Urinary bladder (tissue), 4 donors: ENCODE data around the gene NSRP1. TPM values are rescaled to one million over a fixed set of nuclear protein-coding genes. Genes with fewer than 3 reads are reported as not detected.
"Not testable (repeated sequence)": the region's sequence is repeated elsewhere in the genome, so short reads cannot be mapped to it uniquely, and the experiment has no call there.

ENCODE experiments used
- DNase-seq: peaks from one replicate; pipeline ENCODE4 v3.0.0-alpha.2; 2015; ENCODE audit errors: extremely low spot score
- H3K27ac ChIP-seq: one replicate; pipeline ENCODE4 v1.5.1; 2013; ENCODE audit warnings: low read depth, mild to moderate bottlenecking, moderate library complexity
- H3K36me3 ChIP-seq: one replicate; pipeline ENCODE4 v1.6.1; 2013; ENCODE audit warnings: mild to moderate bottlenecking, moderate library complexity; ENCODE audit not compliant: insufficient read depth
- H3K4me1 ChIP-seq: one replicate; pipeline ENCODE4 v1.6.1; 2013; ENCODE audit warnings: mild to moderate bottlenecking, moderate library complexity; ENCODE audit not compliant: insufficient read depth
- H3K4me3 ChIP-seq: one replicate; pipeline ENCODE4 v1.5.1; 2013; ENCODE audit warnings: low read depth, low read length
- WGBS: extraction: QIAGEN DNeasy Blood & Tissue Kit; methylation state at CpG from one replicate; pipeline ENCODE4 v1.1.7; 2013; 5-methylcytosine and 5-hydroxymethylcytosine counted together
- polyA plus RNA-seq: library from polyadenylated mRNA; stranded (reverse); fragments of 200-250 nt; gene quantifications from one replicate; pipeline ENCODE4 v1.2.3, GENCODE V29; 2013
- total RNA-seq: library from RNA; depleted of rRNA; stranded (reverse); fragments of >200 nt; gene quantifications from one replicate; pipeline ENCODE4 v1.2.3, GENCODE V29; 2014
- donor health status: healthy with polysubstance abuse.
- donor health status: healthy.

NSRP1 gene
- total and polyA plus RNA-seq, 2 donors = 29.5 to 30.9 TPM

DNA sequence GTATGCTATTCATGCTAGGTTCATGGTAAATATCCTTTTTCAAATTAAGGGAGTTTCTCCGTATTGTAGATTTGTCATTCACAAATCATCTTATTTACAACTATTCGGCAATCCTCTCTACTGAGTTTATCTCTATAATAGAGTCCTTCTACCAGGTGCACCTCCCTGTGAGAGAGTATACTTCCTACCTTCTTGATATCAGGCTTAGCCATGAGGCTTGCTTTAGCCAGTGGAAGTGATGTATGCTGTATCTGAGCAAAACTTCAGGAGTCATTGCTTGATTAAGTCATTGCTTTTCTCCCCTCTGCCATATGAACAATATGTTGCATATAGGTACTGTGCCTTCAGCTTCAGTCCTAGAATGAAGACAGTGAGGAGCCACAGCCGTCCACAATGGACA lies 20.5 kb downstream of the NSRP1 start:
- 88% methylated on average over 3 of the region's 3 CpGs for WGBS

DNA sequence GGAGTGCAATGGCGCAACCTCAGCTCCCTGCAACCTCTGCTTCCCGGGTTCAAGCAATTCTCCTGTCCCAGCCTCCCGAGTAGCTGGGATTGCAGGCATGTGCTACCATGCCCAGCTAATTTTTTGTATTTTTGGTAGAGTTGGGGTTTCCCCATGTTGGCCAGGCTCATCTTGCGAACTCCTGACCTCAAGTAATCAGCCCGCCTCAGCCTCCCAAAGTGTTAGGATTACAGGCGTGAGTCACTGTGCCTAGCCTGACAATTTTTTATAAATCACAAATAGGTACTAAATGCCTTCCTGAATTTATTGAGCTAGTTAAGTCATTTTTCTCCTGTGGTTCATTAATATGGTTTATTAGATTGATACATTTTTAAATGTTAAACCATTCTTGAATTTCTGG lies 31.2 kb downstream of the NSRP1 start:
- H3K4me1 ChIP-seq, H3K4me3 ChIP-seq, DNase-seq, H3K36me3 ChIP-seq, H3K27ac ChIP-seq: not testable (repeated sequence)
- 94% methylated on average over 6 of the region's 6 CpGs for WGBS

More for the DNA sequence above, 20.5 kb downstream of the NSRP1 start:
- Histone ChIP-seq H3K27ac (no peak overlapping the region), H3K4me3 (no peak overlapping the region), H3K4me1 (no peaks in the 10 kb centered on the region), H3K36me3 (peaks cover 6% of the 10 kb centered on the region)
- no peak for DNase-seq

DNA sequence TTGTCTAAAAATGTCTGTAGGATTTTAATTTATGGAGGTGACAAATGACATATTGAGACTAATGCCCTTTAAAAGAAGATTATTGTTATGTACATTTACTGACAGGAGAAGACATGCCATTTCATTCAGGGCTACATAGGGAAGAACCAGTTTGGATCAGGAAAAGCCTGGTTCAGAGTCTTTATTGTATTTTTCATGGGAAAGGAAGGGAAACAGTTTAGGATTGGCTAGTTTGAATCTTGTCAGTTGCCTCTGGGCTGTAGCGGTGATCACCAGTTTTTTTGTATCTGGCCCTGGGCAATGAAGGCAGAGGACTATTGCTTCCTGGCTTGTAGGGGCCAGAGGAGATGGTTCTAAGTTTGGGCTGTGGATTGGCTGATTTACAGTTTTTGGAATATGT lies 31.8 kb downstream of the NSRP1 start:
- DNase-seq = no peak
- H3K36me3 ChIP-seq = no peaks in the 10 kb centered on the region
- no peak overlapping the region for H3K4me3 ChIP-seq
- H3K27ac ChIP-seq = no peak overlapping the region
- H3K4me1 ChIP-seq = no peaks in the 10 kb centered on the region
- WGBS = 97% methylated on average over 1 of the region's 1 CpG

DNA sequence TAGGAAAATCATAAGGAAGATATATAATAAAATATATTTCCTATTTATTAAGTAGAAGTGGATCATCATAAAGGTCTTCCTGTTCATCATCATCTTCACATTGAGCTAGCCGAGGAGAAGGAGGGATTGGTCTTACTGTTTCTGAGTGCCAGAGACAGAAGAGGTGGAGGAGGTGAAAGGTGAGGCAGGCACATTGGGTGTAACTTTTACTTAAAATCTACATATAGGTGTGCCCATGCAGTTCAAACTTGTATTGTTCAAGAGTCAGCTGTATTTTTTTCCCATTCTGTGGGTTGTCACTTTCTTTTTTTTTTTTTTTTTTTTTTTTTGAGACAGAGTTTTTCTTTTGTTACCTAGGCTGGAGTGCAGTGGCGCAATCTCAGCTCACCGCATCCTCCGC lies 34.9 kb downstream of the NSRP1 start:
- 97% methylated on average over 4 of the region's 4 CpGs for WGBS
- Histone ChIP-seq H3K27ac (no peak overlapping the region), H3K36me3 (no peaks in the 10 kb centered on the region), H3K4me1 (no peaks in the 10 kb centered on the region), H3K4me3 (no peak overlapping the region)
- no peak for DNase-seq

GRCh38 chr17:30153463-30153862 lies 36.8 kb downstream of the NSRP1 start:
- Histone ChIP-seq H3K4me1 (no peaks in the 10 kb centered on the region), H3K4me3 (no peak overlapping the region), H3K27ac (no peak overlapping the region), H3K36me3 (no peaks in the 10 kb centered on the region)
- no peak for DNase-seq

DNA sequence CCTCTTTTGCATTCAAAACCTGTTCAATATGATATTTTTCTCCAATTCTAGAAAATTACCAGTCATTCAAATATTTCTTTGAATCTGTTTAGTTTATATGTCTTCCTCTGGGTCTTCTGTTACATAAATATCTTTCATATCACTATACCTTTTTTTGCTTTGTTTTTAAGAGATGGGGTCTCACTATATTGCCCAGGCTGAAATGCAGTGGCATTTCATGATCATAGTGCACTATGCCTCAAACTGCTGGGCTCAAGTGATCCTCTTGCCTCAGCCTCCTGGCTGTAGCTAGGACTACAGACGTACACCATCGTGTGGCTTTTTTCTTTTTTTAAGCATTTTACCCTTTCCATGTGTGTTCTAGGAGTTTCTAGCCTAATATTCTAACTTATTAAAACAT lies 38.8 kb downstream of the NSRP1 start:
- Histone ChIP-seq H3K4me1 (no peaks in the 10 kb centered on the region), H3K27ac (no peak overlapping the region), H3K36me3 (no peaks in the 10 kb centered on the region), H3K4me3 (no peak overlapping the region)
- 99% methylated on average over 2 of the region's 2 CpGs for WGBS
- DNase-seq = no peak

DNA sequence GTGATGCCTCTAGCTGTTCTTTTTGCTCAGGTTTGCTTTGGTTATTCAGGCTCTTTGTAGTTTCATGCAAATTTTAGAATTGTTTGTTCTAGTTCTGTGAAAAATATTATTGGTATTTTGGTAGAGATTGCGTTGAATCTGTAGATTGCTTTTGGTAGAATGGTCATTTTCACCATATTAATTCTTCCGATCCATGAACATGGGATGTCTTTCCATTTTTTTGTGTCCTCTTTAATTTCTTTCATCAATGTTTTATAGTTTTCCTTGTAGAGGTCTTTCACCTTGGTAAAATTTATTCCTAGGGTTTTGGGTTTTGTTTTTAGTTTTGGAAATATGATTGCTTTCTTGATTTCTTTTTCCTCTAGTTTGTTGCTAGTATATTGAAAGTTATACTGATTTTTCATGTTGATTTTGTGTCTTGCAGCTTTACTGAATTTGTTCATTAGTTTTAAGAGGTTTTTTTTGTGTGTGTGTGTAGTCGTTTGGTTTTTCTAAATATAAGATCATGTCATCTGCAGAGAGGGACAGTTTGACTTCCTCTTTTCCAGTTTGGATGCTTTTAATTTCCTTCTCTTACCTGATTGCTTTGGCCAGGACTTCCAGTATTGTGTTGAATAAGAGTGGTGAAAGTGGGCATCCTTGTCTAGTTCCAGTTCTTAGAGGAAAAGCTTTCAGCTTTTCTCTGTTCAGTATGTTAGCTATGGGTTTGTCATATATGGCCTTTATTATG lies 42.4 kb downstream of the NSRP1 start:
- WGBS = 96% methylated on average over 3 of the region's 3 CpGs
- no peak overlapping the region for H3K4me3 ChIP-seq
- H3K27ac ChIP-seq = no peak overlapping the region
- no peaks in the 10 kb centered on the region for H3K4me1 ChIP-seq
- H3K36me3 ChIP-seq = no peaks in the 10 kb centered on the region
- no peak for DNase-seq

DNA sequence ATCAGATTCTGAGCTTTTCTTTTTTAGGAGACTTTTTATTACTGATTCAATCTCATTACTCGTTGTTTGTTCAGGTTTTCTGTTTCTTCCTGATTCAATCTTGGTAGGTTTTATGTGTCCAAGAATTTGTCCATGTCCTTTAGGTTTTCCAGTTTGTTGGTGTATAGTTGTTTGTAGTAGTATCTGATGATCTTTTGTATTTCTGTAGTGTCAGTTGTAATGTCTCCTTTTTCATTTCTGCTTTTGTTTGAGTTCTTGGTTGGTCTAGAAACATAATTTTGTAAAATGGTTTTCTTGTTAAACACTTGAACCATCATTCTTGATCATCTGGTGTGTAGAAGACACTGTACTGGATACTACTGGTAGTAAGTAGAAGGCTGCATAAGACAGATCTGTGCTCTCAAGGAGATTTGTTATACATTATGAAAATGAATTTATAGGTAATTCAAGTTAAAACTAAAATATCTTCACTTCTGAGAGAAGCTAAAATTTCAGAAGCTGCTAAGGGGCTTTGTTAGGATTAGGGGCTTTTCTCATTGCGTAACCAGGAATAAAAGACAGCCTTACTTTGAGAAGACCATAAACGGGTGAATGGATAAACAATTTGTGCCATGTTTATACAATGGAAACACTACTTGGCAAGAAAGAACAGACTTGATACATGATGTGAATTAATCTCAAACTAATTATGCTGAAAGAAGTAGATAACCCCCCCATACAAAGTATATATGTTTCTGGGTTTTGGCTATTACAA lies 44.0 kb downstream of the NSRP1 start:
- H3K4me1 ChIP-seq = no peaks in the 10 kb centered on the region
- 67% methylated on average over 3 of the region's 3 CpGs for WGBS
- no peak overlapping the region for H3K4me3 ChIP-seq
- no peaks in the 10 kb centered on the region for H3K36me3 ChIP-seq
- no peak overlapping the region for H3K27ac ChIP-seq
- no peak for DNase-seq

DNA sequence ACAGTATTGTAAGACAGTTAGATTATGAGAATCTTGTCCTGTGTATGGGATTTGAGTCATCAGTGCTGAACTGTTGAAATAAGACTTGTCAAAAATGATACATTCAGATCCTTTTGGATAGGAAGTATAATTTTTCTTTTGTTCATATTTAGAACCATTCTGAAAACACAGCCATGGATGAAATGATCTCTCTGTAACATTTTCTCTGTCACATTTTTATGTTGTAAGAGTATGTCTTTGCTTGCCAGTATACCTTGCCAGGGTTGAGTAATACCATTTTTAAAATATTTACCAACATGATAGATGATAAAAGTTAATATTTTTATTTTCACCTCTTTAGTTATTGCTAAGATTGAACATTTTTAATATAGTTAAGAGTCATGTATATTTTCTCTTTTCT lies 45.0 kb downstream of the NSRP1 start:
- H3K27ac ChIP-seq = no peak overlapping the region
- no peaks in the 10 kb centered on the region for H3K36me3 ChIP-seq
- DNase-seq = no peak
- no peak overlapping the region for H3K4me3 ChIP-seq
- H3K4me1 ChIP-seq = no peaks in the 10 kb centered on the region

DNA sequence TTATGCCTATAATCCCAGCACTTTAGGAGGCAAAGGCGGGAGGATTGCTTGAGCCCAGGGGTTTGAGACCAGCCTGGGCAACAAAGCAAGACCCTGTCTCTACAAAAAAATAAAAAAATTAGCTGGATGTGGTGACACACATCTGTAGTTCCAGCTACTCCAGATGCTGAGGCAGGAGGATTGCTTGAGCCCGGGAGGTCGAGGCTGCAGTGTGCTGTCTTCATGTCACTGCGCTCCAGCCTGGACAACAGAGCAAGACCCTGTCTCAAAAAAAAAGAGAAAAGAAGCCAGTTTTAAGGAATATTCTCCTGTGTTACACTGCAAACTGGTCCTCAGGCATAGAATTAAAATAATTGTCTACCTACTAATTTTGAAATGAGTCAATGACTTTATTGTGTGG lies 47.9 kb downstream of the NSRP1 start:
- Histone ChIP-seq H3K4me3 (no peak overlapping the region), H3K4me1 (no peaks in the 10 kb centered on the region), H3K36me3 (no peaks in the 10 kb centered on the region), H3K27ac (no peak overlapping the region)
- no peak for DNase-seq
- WGBS = 97% methylated on average over 4 of the region's 4 CpGs

GRCh38 chr17:30165147-30165546 lies 48.5 kb downstream of the NSRP1 start:
- DNase-seq = no peak
- H3K27ac ChIP-seq = no peak overlapping the region
- H3K4me3 ChIP-seq = no peak overlapping the region
- no peaks in the 10 kb centered on the region for H3K36me3 ChIP-seq
- H3K4me1 ChIP-seq = no peaks in the 10 kb centered on the region
- 87% methylated on average over 3 of the region's 3 CpGs for WGBS

DNA sequence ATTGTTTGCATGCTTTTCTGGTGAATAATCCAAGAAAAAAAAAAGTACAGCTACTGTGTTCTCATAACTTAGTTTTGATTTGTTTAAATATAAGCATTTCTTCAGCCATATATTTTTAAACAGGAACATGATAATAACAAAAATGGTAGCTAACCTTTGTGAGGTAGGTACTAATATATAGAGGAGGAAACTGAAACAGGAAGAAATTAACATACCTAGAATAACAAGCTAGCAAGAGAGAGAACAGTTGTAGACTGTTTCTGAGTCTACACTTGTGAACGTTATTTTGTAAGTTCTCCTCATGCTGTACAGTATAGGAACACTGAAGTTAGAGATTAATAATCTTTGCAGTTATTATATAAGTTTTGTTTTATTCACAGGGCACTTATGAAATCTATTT lies 49.3 kb downstream of the NSRP1 start:
- Histone ChIP-seq H3K4me3 (no peak overlapping the region), H3K4me1 (no peaks in the 10 kb centered on the region), H3K27ac (no peak overlapping the region), H3K36me3 (no peaks in the 10 kb centered on the region)
- WGBS = 82% methylated on average over 1 of the region's 1 CpG
- DNase-seq = no peak

GRCh38 chr17:30170415-30170987 lies 53.9 kb downstream of the NSRP1 start:
- Histone ChIP-seq H3K4me1 (no peaks in the 10 kb centered on the region), H3K4me3 (no peak overlapping the region), H3K27ac (no peak overlapping the region), H3K36me3 (no peaks in the 10 kb centered on the region)
- no peak for DNase-seq

GRCh38 chr17:30172560-30172959 lies 55.9 kb downstream of the NSRP1 start:
- H3K4me1 ChIP-seq = no peaks in the 10 kb centered on the region
- no peaks in the 10 kb centered on the region for H3K36me3 ChIP-seq
- no peak for DNase-seq
- no peak overlapping the region for H3K4me3 ChIP-seq
- WGBS = 90% methylated on average over 1 of the region's 1 CpG
- no peak overlapping the region for H3K27ac ChIP-seq
